Measurements from ENCODE around the gene FLOT1. TPM values are rescaled to one million over a fixed set of nuclear protein-coding genes. Genes with fewer than 3 reads are reported as not detected.

FLOT1 gene
- total and polyA plus RNA-seq, 2 of the 13 experiments (the other 11 are each of a cell fraction or from before 2014, with no cell fraction given) = 82.3 to 130 TPM

GRCh38 chr6:30678964-30679726 lies 63.3 kb downstream of the FLOT1 start (continued):
- TF ChIP-seq CCDC6 (CRISPR knock-in tag; IDR thresholded peaks at IDR 0.05) (peak; percentile 90), ZNF598 (CRISPR knock-in tag; IDR thresholded peaks at IDR 0.05; ENCODE audit: borderline replicate concordance) (peak; percentile 71; the same call in 1 of the 2 replicates), ZNF329 (CRISPR knock-in tag; IDR thresholded peaks at IDR 0.05; ENCODE audit: low read depth) (no peak), ZKSCAN5 (CRISPR knock-in tag; IDR thresholded peaks at IDR 0.05) (0 out of 2 replicates have a peak, but pooled peaks have one; percentile 70), KLF13 (CRISPR knock-in tag; IDR thresholded peaks at IDR 0.05) (no peak), KMT2A (CRISPR knock-in tag; IDR thresholded peaks at IDR 0.05) (peak; percentile 76; the same call in 1 of the 2 replicates), FOXA1 (IDR thresholded peaks at IDR 0.05) (no peak), FOXA1 (CRISPR knock-in tag; IDR thresholded peaks at IDR 0.05) (peak; percentile 37; the same call in 1 of the 2 replicates), ZNF550 (CRISPR knock-in tag; IDR thresholded peaks at IDR 0.05; ENCODE audit: borderline replicate concordance) (no peak), ATAD3A (CRISPR knock-in tag; IDR thresholded peaks at IDR 0.05) (no peak), NFIB (CRISPR knock-in tag; IDR thresholded peaks at IDR 0.05; ENCODE audit: borderline replicate concordance) (no peak), ZNF724P (CRISPR knock-in tag; IDR thresholded peaks at IDR 0.05; ENCODE audit: borderline replicate concordance) (no peak)
- TF ChIP-seq, protein P1, sequence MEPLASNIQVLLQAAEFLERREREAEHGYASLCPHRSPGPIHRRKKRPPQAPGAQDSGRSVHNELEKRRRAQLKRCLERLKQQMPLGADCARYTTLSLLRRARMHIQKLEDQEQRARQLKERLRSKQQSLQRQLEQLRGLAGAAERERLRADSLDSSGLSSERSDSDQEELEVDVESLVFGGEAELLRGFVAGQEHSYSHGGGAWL (CRISPR knock-in tag; IDR thresholded peaks at IDR 0.05) = no peak
